ENCODE measurements around the gene EIF3F.
A peak's percentile ranks its signal among the peaks of the same experiment; 100 is the strongest.
"Not testable (repeated sequence)": the region's sequence is repeated elsewhere in the genome, so short reads cannot be mapped to it uniquely, and the experiment has no call there.

EIF3F gene

GRCh38 chr11:7986768-7987559 is at the start of gene EIF3F:
EIF3F (plus strand) TSS chr11:7987337; CDS start chr11:7987353, 16 bp downstream.
- DNase-seq = peak; percentile 94

GRCh38 chr11:7941146-7941545 is 46.0 kb upstream of the EIF3F start:
- DNase-seq = no peak

- DNase-seq = no peak
Measured at GRCh38 chr11:7941608-7942007, 45.5 kb upstream of the EIF3F start, which contains the start of gene OR10A3. OR10A3 (minus strand) TSS chr11:7941708; CDS start chr11:7939520, 2,188 bp downstream.

- DNase-seq = no peak
Measured at GRCh38 chr11:7944123-7944522, 43.0 kb upstream of the EIF3F start.

DNA sequence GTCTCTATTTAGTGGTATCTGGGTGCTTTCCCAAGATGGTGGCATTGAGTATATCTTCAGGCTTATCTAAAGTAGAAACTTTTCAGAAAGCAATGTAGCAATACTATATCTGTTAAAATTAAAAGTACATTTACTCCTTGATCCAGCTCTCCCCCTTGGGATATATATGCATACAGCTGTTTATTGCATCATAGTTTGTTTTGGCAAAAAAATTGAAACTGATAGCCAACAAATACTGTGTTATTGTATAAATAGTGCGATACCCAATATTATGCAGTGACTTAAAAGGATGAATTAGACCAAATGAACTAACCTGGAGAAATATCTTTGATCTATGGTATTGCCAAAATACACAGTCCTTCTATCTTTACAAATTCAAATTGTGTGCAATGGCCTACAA is 37.2 kb upstream of the EIF3F start:
- DNase-seq = no peak

GRCh38 chr11:7955191-7955590 is 31.9 kb upstream of the EIF3F start:
- DNase-seq = no peak

DNA sequence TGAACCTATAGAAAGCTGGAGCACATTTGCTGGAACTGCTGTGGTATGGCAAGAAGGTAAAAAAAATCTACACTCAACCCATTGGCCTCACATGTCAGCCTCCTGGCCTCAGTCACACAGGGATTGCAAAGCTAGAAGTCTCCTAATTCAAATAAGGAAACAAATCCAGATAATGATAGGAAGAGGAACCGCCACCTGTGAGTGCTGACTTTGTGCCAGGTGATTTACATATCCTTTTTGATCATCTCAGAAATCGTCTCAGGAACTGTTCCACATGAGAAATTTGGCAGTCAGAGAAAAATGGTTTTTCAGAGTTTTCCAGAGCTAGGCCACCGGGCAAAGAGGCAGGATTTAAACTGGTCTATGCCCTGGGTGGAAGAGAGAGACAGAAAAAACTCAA is 22.9 kb upstream of the EIF3F start:
- no peak for DNase-seq

DNA sequence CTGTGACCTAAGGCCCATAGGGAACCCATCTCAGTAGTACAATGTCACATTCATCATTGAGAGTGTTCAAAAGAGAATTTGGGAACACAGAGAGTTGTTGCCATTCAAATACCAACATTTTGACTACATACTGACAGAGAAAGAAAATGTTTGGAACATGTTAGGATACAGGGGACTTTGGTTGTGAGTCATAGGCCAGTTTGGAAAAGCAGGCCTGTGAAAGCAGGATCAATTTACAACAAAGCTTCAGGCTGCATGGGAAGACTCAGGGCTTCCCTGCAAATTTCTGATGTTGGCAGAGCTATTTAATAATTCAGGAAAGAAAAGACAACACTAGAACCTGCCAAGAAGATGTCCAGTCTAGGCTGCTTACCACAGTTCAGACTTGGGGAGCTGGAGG is 22.3 kb upstream of the EIF3F start:
- DNase-seq = no peak

GRCh38 chr11:7965386-7965785 is 21.8 kb upstream of the EIF3F start, which contains the start of gene NLRP10:
NLRP10 (minus strand) TSS chr11:7965447; CDS start chr11:7963495, 1,952 bp downstream.
- no peak for DNase-seq

GRCh38 chr11:7967097-7967496 is 20.0 kb upstream of the EIF3F start:
- DNase-seq = no peak

DNA sequence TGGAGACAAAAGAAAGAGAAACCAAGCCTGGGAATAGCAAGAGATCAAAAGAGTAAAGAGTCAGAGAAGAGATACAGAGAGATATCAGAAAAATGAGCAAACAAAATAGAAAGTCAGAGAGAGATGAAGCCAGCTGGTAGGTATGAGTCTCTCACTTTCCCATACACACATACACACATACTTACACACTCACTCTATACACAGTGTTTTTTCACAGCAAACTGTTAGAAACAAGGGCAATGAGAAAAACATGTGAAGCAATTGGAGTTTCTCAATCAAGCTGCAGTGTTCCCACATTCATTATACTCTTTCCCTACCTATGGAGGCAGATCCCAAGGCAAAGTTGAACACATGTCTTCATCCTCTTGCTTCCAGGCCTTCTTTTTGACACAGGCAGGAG is 19.3 kb upstream of the EIF3F start:
- no peak for DNase-seq

DNA sequence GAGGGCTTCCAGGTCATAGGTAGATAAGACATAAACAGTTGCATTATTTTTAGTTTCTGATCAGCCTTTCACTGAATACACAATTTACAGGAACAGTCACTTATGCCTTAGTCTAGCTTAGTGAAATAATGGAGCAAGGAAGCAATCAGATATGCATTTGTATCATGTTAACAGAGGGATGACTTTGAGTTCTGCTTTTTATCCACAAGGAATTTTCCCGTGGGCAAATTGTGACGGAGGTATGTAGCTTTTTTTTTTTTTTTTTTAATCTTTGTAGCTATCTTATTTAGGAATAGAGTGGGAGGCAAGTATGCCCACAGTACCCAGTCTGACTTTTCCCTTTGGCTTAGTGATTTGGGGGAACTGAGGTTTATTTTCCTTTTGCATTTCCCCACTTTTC is 18.5 kb upstream of the EIF3F start:
- DNase-seq = no peak

DNA sequence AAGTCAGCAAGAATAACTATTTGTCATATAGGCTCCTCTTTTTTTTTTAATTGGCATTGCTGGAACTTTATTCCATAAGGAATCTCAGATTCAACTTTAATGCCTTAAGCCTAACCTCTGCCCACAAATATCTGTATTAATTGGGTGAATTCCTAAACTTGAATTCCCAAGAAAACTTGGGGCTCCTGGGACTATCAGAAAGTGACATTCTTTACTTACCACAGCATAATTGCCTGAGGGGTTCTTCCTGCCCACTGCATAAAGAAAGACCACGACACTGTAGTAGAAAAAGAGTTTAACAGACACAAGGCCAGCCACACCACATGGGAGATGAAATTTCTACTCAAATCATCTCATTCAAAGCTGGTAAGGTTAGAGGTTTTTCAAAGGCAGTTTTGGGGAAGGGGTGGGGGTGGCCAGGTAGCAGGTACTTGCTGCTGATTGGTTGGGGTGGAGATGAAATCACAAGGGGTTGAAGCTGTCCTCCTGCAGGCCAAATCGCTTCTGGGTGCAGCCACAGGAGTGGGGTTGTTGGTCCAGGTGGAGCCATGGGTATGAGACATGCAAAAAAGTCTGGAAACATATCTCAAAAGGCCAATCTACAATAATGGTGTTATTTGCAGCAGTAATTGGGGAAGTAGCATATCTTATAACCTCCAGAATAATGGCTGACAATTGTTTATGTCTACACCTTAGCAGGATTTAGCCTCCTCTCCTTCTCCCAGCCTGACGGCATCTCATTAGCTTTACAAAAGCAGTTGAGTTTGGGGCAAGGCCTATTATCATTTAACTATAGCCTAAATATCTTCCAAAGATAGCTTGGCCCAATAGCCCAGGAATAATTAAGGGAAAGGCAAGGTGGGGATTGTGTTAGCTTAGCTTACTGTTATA is 17.1 kb upstream of the EIF3F start:
- DNase-seq = no peak

DNA sequence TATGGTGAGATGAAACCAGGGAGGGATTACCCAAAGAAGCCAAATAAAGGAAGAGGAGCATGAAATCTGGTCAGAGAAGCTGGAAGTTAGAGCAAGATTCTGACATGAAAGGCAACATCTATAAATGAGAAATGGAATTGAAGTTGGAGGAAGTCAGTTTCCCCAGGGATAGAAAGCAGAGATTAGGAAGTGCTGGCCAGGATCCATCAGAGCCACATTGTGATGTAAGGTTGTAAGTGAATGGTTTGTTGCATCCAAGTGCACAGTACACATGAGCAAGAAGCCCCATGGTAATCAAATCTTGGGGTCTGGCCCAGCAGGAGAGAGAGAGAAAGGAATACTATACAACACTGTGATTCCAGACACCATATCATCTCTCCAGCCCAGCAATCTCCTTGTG is 15.3 kb upstream of the EIF3F start:
- no peak for DNase-seq

DNA sequence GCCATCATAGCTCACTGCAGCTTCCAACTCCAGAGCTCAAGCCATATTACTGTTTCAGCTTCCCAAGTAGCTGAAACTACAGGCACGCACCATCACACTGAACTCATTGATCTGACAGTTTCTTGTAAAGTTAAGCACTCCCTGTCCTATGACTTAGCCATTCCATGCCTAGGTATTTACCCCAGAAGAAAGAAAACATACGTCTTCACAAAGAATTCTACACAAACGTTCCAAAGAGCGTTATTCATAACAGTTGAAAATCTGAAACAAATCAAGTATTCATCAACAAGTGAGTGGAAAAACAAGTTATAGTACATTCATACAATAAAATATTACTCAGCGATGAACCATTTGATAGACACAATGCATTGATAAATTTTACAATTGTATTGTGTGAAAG is 14.1 kb upstream of the EIF3F start:
- no peak for DNase-seq

DNA sequence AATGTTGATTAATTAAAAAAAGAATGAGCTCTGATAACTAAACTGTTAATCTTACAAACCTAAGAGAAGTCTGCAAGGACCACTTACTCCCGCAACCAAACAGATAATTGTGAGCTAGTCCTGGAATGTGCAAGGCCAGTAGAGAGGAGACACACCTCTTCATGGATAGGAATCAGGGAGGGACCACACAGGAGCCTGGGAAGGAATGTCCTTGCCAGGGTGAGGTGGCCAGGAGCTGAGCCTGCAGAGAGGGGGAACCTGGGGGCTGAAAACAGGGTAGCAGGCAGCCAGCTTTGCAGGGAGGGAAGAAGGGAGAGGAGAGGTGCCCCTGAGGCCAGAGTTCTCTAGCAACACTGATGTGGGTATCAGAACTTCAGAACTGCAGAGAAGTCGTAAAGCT is 12.5 kb upstream of the EIF3F start:
- no peak for DNase-seq

DNA sequence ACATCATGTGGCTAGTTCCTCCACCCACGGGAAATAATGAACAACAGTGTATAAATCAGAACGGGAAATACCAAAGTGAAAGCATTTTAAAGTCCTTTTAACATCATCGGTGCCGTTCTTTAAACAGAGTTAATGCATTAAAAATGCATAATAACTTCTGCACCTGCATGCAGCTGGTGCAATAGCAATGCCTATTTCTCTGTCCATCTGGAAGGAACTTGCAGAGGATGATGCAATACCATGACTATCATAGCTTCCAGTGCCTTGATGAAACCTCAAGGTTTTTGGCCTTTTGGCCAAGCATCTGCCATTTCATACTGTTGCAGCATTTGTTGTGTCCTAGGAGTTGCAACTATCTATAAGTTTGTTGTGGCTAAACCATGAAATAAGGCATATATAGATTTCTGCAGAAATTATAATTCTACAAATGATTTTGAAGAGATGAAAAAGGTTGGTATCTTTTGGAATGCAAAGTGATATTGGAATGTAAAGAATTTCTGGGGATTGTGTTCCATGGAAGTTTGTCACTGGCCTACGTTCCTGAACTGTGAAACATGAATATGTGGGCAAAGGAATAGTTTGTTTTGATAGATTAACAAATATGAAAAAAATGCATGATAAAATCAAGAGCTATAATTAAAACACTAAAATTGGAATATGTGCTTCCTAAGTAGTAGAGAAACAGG is 9.8 kb upstream of the EIF3F start:
- no peak for DNase-seq

- no peak for DNase-seq
Measured at GRCh38 chr11:7981619-7982157, 5.4 kb upstream of the EIF3F start.

- DNase-seq = no peak
Measured at GRCh38 chr11:7982582-7983119, 4.5 kb upstream of the EIF3F start.

- no peak for DNase-seq
Measured at GRCh38 chr11:7983832-7984590, 3.1 kb upstream of the EIF3F start.

DNA sequence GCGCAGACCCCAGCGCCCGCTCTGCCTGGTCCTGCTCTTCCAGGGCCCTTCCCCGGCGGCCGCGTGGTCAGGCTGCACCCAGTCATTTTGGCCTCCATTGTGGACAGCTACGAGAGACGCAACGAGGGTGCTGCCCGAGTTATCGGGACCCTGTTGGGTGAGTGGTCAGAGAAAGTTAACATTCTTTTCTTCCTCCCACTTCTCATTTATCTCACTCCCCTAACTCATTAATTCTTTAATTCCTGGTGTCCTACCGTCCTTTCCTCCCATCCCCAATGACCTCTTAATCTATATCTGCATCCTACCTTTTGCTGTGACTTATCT is 385 bp downstream of the EIF3F start:
- DNase-seq = not testable (repeated sequence)

All from SIG-M5 (cell line).